ENCODE results near the gene THSD8. TPM values are rescaled to one million over a fixed set of nuclear protein-coding genes. Genes with fewer than 3 reads are reported as not detected.

THSD8 gene
- total RNA-seq, 1 experiment from 2014 or later = 45.8 TPM

- Mint-ChIP-seq H3K4me3 (peak overlapping the region; percentile 54 to 78), H3K27me3 (ENCODE audit: low read depth) (peaks cover 8% of the 10 kb centered on the region), H3K36me3 (ENCODE audit: insufficient read depth in 1 of 3, low read depth in 3 of 3) (peaks cover 6 to 26% (median 20%) of the 10 kb centered on the region in 3 experiments; a peak in 6 of 7 replicates), H3K4me1 (peaks cover 27% of the 10 kb centered on the region in 2 experiments), H3K27ac (peak overlapping the region in 1 of 3 experiments; percentile 46; a peak in 4 of 7 replicates), H3K9me3 (no peaks in the 10 kb centered on the region)
- no peak overlapping the region; the same call in 1 of the 2 replicates for H3K4ac ChIP-seq (ENCODE audit: low read depth, low read length)
- no peak overlapping the region for H2BK15ac ChIP-seq (ENCODE audit: low read depth, low read length)
- peak overlapping the region; percentile 19 for H3K9ac ChIP-seq (ENCODE audit: extremely low read depth, insufficient read length, low read length)
- H2BK5ac ChIP-seq (ENCODE audit: insufficient read length, low read length) = no peak overlapping the region
- no peak overlapping the region for H3K23ac ChIP-seq (ENCODE audit: insufficient read length, low read depth, low read length)
- H2BK120ac ChIP-seq (ENCODE audit: low read depth, low read length, poor library complexity, severe bottlenecking) = no peak overlapping the region
- H2BK12ac ChIP-seq (ENCODE audit: insufficient read length, low read depth, low read length) = no peak overlapping the region
- no peak overlapping the region for H2AK5ac ChIP-seq (ENCODE audit: insufficient read length, low read length)
- TF ChIP-seq, protein P1, sequence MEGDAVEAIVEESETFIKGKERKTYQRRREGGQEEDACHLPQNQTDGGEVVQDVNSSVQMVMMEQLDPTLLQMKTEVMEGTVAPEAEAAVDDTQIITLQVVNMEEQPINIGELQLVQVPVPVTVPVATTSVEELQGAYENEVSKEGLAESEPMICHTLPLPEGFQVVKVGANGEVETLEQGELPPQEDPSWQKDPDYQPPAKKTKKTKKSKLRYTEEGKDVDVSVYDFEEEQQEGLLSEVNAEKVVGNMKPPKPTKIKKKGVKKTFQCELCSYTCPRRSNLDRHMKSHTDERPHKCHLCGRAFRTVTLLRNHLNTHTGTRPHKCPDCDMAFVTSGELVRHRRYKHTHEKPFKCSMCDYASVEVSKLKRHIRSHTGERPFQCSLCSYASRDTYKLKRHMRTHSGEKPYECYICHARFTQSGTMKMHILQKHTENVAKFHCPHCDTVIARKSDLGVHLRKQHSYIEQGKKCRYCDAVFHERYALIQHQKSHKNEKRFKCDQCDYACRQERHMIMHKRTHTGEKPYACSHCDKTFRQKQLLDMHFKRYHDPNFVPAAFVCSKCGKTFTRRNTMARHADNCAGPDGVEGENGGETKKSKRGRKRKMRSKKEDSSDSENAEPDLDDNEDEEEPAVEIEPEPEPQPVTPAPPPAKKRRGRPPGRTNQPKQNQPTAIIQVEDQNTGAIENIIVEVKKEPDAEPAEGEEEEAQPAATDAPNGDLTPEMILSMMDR (conservative IDR thresholded peaks at IDR 0.05) = no peak
- no peak overlapping the region for H4K5ac ChIP-seq (ENCODE audit: insufficient read length, low read depth, low read length)
- H3K23me2 ChIP-seq (ENCODE audit: insufficient read length, low read depth, low read length, poor library complexity, severe bottlenecking) = peaks cover 35% of the 10 kb centered on the region
- no peak overlapping the region for H2BK20ac ChIP-seq (ENCODE audit: low read depth, low read length, poor library complexity, severe bottlenecking)
- WGBS (ENCODE audit: extremely low coverage, insufficient read length, low lambda C conversion rate) = no CpG with 5 or more reads among the region's 7 CpGs
- DNase-seq = no peak
- H3K18ac ChIP-seq (ENCODE audit: insufficient read length, low read depth, low read length) = peak overlapping the region; percentile 95
- no peaks in the 10 kb centered on the region for H3K79me2 ChIP-seq (ENCODE audit: insufficient read depth, low read length)
- no peaks in the 10 kb centered on the region; the same call in 1 of the 2 replicates for H3K4me1 ChIP-seq (ENCODE audit: insufficient read depth, low read length)
- peak overlapping the region; percentile 35 for H3K4me2 ChIP-seq (ENCODE audit: insufficient read depth, insufficient read length, low read length)
- no peaks in the 10 kb centered on the region for H3K79me1 ChIP-seq (ENCODE audit: insufficient read depth, low read depth, low read length, poor library complexity, severe bottlenecking)
- H3T11ph ChIP-seq (ENCODE audit: low read length) = no peak overlapping the region
- H3K9me3 ChIP-seq (ENCODE audit: control insufficient read depth, low read depth, low read length) = no peaks in the 10 kb centered on the region
- peak overlapping the region; percentile 81; the same call in 1 of the 2 replicates for H3K14ac ChIP-seq (ENCODE audit: insufficient read depth, low read length)
- H4K91ac ChIP-seq (ENCODE audit: insufficient read length, low read depth, low read length) = no peak overlapping the region
- no peaks in the 10 kb centered on the region; the same call in 1 of the 2 replicates for H3K27me3 ChIP-seq (ENCODE audit: insufficient read depth, low read length)
- H4K8ac ChIP-seq (replicated peaks; ENCODE audit: insufficient read length, low read depth, low read length) = no peak overlapping the region
- no peak overlapping the region for H3K27ac ChIP-seq (ENCODE audit: insufficient read length, low read depth, low read length)
- no peaks in the 10 kb centered on the region for H4K20me1 ChIP-seq (ENCODE audit: control insufficient read depth, insufficient read depth, insufficient read length)
- H2AFZ ChIP-seq (ENCODE audit: low read length) = no peak overlapping the region
- no peak overlapping the region for H3K56ac ChIP-seq (ENCODE audit: insufficient read length, low read depth, low read length)
Measured at GRCh38 chr19:12794196-12794941, 7.5 kb upstream of the THSD8 start.

Data from H9 (cell line).